SK-N-SH treated with all-trans-retinoic acid at 6 μM for 48 hours (cell line): ENCODE data around the gene SESN3.

Experiments used
- CSRNP3 ChIP-seq: fragments of 250-450 bp; sonication (Bioruptor Pico); IDR thresholded peaks from 2 replicates; pipeline ENCODE4 v1.5.1; 2021; ENCODE audit warnings: mild to moderate bottlenecking, moderate library complexity
- GLIS3 ChIP-seq: fragments of 250-450 bp; sonication (Bioruptor Pico); IDR thresholded peaks from 2 replicates; pipeline ENCODE4 v1.5.0; 2020; ENCODE audit warnings: mild to moderate bottlenecking, moderate library complexity
- RARB ChIP-seq: fragments of 250-450 bp; sonication (Bioruptor Pico); IDR thresholded peaks from 2 replicates; pipeline ENCODE4 v1.8.0; 2021; ENCODE audit warnings: mild to moderate bottlenecking, moderate library complexity
- SNAI2 ChIP-seq: fragments of 250-450 bp; sonication (Bioruptor Pico); IDR thresholded peaks from 2 replicates; pipeline ENCODE4 v1.5.0; 2020; ENCODE audit warnings: mild to moderate bottlenecking, moderate library complexity
- ZC3H10 ChIP-seq: fragments of 250-450 bp; sonication (Bioruptor Pico); IDR thresholded peaks from 2 replicates; pipeline ENCODE4 v1.5.1; 2021; ENCODE audit warnings: mild to moderate bottlenecking, moderate library complexity

- no peak for TF ChIP-seq SNAI2 (CRISPR knock-in tag)
- no peak for TF ChIP-seq ZC3H10 (CRISPR knock-in tag)
- no peak for TF ChIP-seq RARB (CRISPR knock-in tag)
- TF ChIP-seq CSRNP3 = no peak
- no peak for TF ChIP-seq GLIS3
Observed at GRCh38 chr11:95170294-95170693, 60.7 kb downstream of the SESN3 start.
